Neural crest cell (in vitro differentiated cells): ENCODE results near the gene MTURN. TPM values are rescaled to one million over a fixed set of nuclear protein-coding genes. Genes with fewer than 3 reads are reported as not detected.

Experiments
- DNase-seq: peaks from one replicate; pipeline ENCODE4 v3.0.0; 2021; ENCODE audit warnings: low read depth, mixed read lengths, low spot score
- H3K27ac Mint-ChIP-seq: one replicate; pipeline ENCODE4 v1.8.0; 2021; ENCODE audit warnings: mild to moderate bottlenecking, mixed read lengths; ENCODE audit not compliant: unreplicated experiment
- H3K27me3 Mint-ChIP-seq: 2 replicates; pipeline ENCODE4 v1.8.0; 2021; ENCODE audit warnings: low read depth, mild to moderate bottlenecking, mixed read lengths
- H3K36me3 Mint-ChIP-seq: 2 replicates; pipeline ENCODE4 v1.8.0; 2021; ENCODE audit warnings: low read depth, mild to moderate bottlenecking, mixed read lengths
- H3K4me1 Mint-ChIP-seq: 2 replicates; pipeline ENCODE4 v1.8.0; 2021; ENCODE audit warnings: mixed read lengths
- H3K4me3 Mint-ChIP-seq: one replicate; pipeline ENCODE4 v1.8.0; 2021; ENCODE audit warnings: mild to moderate bottlenecking, mixed read lengths
- H3K9me3 Mint-ChIP-seq: 2 replicates; pipeline ENCODE4 v1.8.0; 2021; ENCODE audit warnings: mixed read lengths
- CTCF ChIP-seq: fragments of 200-600 bp; sonication (generic); conservative IDR thresholded peaks from 2 replicates; pipeline ENCODE4 v1.5.0; 2021; ENCODE audit warnings: antibody characterized with exemption, mild to moderate bottlenecking
- total RNA-seq: library from RNA; stranded (reverse); gene quantifications from 2 replicates; pipeline ENCODE4 v1.2.1, GENCODE V29; 2021

The MTURN gene
- total RNA-seq, 1 donor from 2014 or later: 6.6 TPM

GRCh38 chr7:30176463-30177109 lies 41.8 kb downstream of the MTURN start:
- Mint-ChIP-seq H3K27me3 (no peaks in the 10 kb centered on the region), H3K36me3 (no peaks in the 10 kb centered on the region), H3K9me3 (no peaks in the 10 kb centered on the region), H3K27ac (no peak overlapping the region), H3K4me3 (no peak overlapping the region), H3K4me1 (peaks cover 16% of the 10 kb centered on the region)
- no peak for TF ChIP-seq CTCF
- no peak for DNase-seq

- H3K4me3 Mint-ChIP-seq: no peak overlapping the region
- TF ChIP-seq CTCF: no peak
- H3K36me3 Mint-ChIP-seq: no peaks in the 10 kb centered on the region
- peaks cover 16% of the 10 kb centered on the region for H3K4me1 Mint-ChIP-seq
- no peaks in the 10 kb centered on the region for H3K9me3 Mint-ChIP-seq
- no peaks in the 10 kb centered on the region for H3K27me3 Mint-ChIP-seq
- DNase-seq: no peak
- no peak overlapping the region for H3K27ac Mint-ChIP-seq
Observed at GRCh38 chr7:30177186-30177585, 42.4 kb downstream of the MTURN start.

GRCh38 chr7:30177965-30178364 lies 43.2 kb downstream of the MTURN start:
- no peak overlapping the region for H3K27ac Mint-ChIP-seq
- no peak for DNase-seq
- no peaks in the 10 kb centered on the region for H3K9me3 Mint-ChIP-seq
- H3K4me1 Mint-ChIP-seq: peaks cover 11% of the 10 kb centered on the region
- H3K36me3 Mint-ChIP-seq: no peaks in the 10 kb centered on the region
- no peaks in the 10 kb centered on the region for H3K27me3 Mint-ChIP-seq
- no peak overlapping the region for H3K4me3 Mint-ChIP-seq
- no peak for TF ChIP-seq CTCF

- H3K9me3 Mint-ChIP-seq: peaks cover 5% of the 10 kb centered on the region
Observed at GRCh38 chr7:30178748-30179436, 44.1 kb downstream of the MTURN start.

GRCh38 chr7:30180718-30181117 lies 45.9 kb downstream of the MTURN start:
- no peaks in the 10 kb centered on the region for H3K36me3 Mint-ChIP-seq
- H3K4me1 Mint-ChIP-seq: no peaks in the 10 kb centered on the region
- no peaks in the 10 kb centered on the region for H3K27me3 Mint-ChIP-seq
- no peak overlapping the region for H3K4me3 Mint-ChIP-seq
- no peak for DNase-seq
- TF ChIP-seq CTCF: no peak
- H3K27ac Mint-ChIP-seq: no peak overlapping the region
- peaks cover 9% of the 10 kb centered on the region for H3K9me3 Mint-ChIP-seq

More at GRCh38 chr7:30178748-30179436, 44.1 kb downstream of the MTURN start:
- no peak for TF ChIP-seq CTCF
- no peaks in the 10 kb centered on the region for H3K27me3 Mint-ChIP-seq
- H3K27ac Mint-ChIP-seq: no peak overlapping the region
- no peak for DNase-seq
- no peaks in the 10 kb centered on the region for H3K36me3 Mint-ChIP-seq
- no peak overlapping the region for H3K4me3 Mint-ChIP-seq
- H3K4me1 Mint-ChIP-seq: peaks cover 5% of the 10 kb centered on the region
